Psoas muscle (tissue), 8 donors: ENCODE results near the gene ICAM2. TPM values are rescaled to one million over a fixed set of nuclear protein-coding genes. Genes with fewer than 3 reads are reported as not detected.

Source experiments
- ATAC-seq, 4 donors: fragments of 200-7000 bp; cut with Tn5 transposase; one replicate each; pipeline ENCODE4 v1.9.1; 2020; ENCODE audit warnings: moderate library complexity in 3 of 4, mild to moderate bottlenecking in 2 of 4
- DNase-seq, 2 donors: peaks; one replicate each; pipeline ENCODE4 v3.0.0-alpha.2; 2020
- H3K27ac ChIP-seq: fragments of 200-600 bp; one replicate; pipeline ENCODE4 v1.8.0; 2022
- H3K27me3 ChIP-seq, 3 donors: fragments of 200-600 bp in 1 of 3; one replicate each; pipeline versions ENCODE4 v1.6.1 to v1.8.0; 2013 to 2022; ENCODE audit warnings: low read length in 2 of 3, mild to moderate bottlenecking in 2 of 3, moderate library complexity in 1 of 3; ENCODE audit not compliant: insufficient read depth in 3 of 3
- H3K36me3 ChIP-seq, 2 donors: fragments of 200-600 bp in 1 of 2; one replicate each; pipeline versions ENCODE4 v1.6.1 to v1.8.0; 2013 to 2022; ENCODE audit warnings: low read depth in 1 of 2, mild to moderate bottlenecking in 1 of 2, moderate library complexity in 1 of 2; ENCODE audit not compliant: insufficient read depth in 1 of 2
- H3K4me1 ChIP-seq: fragments of 200-600 bp; one replicate; pipeline ENCODE4 v1.8.0; 2022
- H3K4me3 ChIP-seq: fragments of 200-600 bp; one replicate; pipeline ENCODE4 v1.8.0; 2022; ENCODE audit warnings: mild to moderate bottlenecking
- H3K9me3 ChIP-seq: fragments of 200-600 bp; one replicate; pipeline ENCODE4 v1.8.0; 2022
- WGBS, 3 donors: extraction: QIAGEN DNeasy Blood & Tissue Kit; methylation state at CpG; one replicate each; pipeline versions ENCODE4 v1.1.6 to v1.1.7; 2013; 5-methylcytosine and 5-hydroxymethylcytosine counted together
- intact Hi-C, 2 donors: fragments of 100-400 bp; cut with DNase I; formaldehyde crosslinking; loops; one replicate each; pipeline versions ENCODE4 v1.11.0 to v1.14.2; 2022
- polyA plus RNA-seq, 3 donors: library from polyadenylated mRNA; stranded (reverse); fragments of 200-250 nt; gene quantifications; one replicate each; pipeline ENCODE4 v1.2.3, GENCODE V29; 2013
- total RNA-seq, 4 donors: library from RNA; stranded (reverse); fragmentation: NEBNext Ultra II Directional in 2 of 4; extraction: Animal tissue kit (Norgen Biotek cat#: 25700) in 2 of 4; gene quantifications; one replicate each; pipeline versions ENCODE4 v1.2.1 to v1.2.4, GENCODE V29; 2021 to 2023
- TF ChIP-seq, protein P1 (sequence below): fragments of 200-600 bp; IDR thresholded peaks from one replicate; pipeline ENCODE4 v1.8.0; 2022; ENCODE audit warnings: antibody characterized with exemption
- donor health status: healthy with polysubstance abuse.
- donor health status: DM: no; HTN: no; CAD: no; lungs with moderate emphysema.
- donor health status: Bipolar disorder and iron deficiency.
- donor health status: healthy.
- donor health status: DM: yes; HTN: yes; CAD: no.
- donor health status: DM: no; HTN: no; CAD: no.
- donor health status: DM: no; HTN: no; CAD: no.
- donor health status: DM: yes; HTN: yes; CAD: no.

Gene ICAM2
- total and polyA plus RNA-seq, 7 donors: 20.4 to 50.0 (median 27.0) TPM

GRCh38 chr17:64001763-64002529 is 18.5 kb downstream of the ICAM2 start:
- intact Hi-C loops: no loop called here
- Histone ChIP-seq H3K36me3 (no peaks in the 10 kb centered on the region), H3K4me3 (no peak overlapping the region), H3K9me3 (no peaks in the 10 kb centered on the region), H3K27ac (peak overlapping the region; percentile 41), H3K4me1 (peaks cover 17% of the 10 kb centered on the region), H3K27me3 (peaks cover 0 to 23% (median 4%) of the 10 kb centered on the region in 3 donors)
- TF ChIP-seq, protein P1, sequence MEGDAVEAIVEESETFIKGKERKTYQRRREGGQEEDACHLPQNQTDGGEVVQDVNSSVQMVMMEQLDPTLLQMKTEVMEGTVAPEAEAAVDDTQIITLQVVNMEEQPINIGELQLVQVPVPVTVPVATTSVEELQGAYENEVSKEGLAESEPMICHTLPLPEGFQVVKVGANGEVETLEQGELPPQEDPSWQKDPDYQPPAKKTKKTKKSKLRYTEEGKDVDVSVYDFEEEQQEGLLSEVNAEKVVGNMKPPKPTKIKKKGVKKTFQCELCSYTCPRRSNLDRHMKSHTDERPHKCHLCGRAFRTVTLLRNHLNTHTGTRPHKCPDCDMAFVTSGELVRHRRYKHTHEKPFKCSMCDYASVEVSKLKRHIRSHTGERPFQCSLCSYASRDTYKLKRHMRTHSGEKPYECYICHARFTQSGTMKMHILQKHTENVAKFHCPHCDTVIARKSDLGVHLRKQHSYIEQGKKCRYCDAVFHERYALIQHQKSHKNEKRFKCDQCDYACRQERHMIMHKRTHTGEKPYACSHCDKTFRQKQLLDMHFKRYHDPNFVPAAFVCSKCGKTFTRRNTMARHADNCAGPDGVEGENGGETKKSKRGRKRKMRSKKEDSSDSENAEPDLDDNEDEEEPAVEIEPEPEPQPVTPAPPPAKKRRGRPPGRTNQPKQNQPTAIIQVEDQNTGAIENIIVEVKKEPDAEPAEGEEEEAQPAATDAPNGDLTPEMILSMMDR: no peak
- peak in 3 of 4 donors; percentile 32 to 45 (median 34) for ATAC-seq
- peak; percentile 60 to 77 for DNase-seq
- WGBS, 3 donors: 72 to 81% (median 73%) methylated on average over 13 to 14 of the region's 14 CpGs

DNA sequence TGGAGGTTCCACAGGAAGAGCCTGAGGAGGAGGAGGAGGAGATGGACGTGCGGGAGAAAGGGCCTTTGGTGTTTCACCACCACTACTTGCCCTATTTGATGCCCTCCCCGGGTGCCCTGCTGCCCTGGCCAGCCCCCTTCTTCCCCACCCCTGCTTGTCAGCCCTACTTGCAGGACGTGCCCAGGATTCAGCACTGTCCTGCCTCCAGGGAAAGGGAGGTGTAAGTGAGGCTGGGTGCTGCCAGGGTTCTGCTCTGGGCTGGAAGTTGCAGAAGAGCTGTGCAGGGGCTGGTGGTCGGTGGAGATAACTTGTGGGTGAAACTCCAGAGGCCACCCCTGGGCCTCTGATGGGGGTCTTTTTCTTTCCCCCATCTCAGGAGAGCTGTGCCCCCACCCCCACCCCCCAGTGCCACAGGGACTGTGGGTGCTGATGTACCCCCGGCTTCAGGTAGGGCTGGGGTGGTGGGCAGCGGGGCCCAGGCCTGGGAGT is 19.3 kb downstream of the ICAM2 start:
- H3K27me3 ChIP-seq: peaks cover 0 to 23% (median 4%) of the 10 kb centered on the region in 3 donors
- H3K36me3 ChIP-seq: no peaks in the 10 kb centered on the region
- no peak overlapping the region for H3K4me3 ChIP-seq
- no peak for ATAC-seq
- peaks cover 14% of the 10 kb centered on the region for H3K4me1 ChIP-seq
- TF ChIP-seq, protein P1: no peak
- WGBS, 3 donors: 81 to 85% (median 84%) methylated on average over 6 to 7 of the region's 7 CpGs
- no peak for DNase-seq
- no peak overlapping the region for H3K27ac ChIP-seq
- intact Hi-C loops: no loop called here
- no peaks in the 10 kb centered on the region for H3K9me3 ChIP-seq

DNA sequence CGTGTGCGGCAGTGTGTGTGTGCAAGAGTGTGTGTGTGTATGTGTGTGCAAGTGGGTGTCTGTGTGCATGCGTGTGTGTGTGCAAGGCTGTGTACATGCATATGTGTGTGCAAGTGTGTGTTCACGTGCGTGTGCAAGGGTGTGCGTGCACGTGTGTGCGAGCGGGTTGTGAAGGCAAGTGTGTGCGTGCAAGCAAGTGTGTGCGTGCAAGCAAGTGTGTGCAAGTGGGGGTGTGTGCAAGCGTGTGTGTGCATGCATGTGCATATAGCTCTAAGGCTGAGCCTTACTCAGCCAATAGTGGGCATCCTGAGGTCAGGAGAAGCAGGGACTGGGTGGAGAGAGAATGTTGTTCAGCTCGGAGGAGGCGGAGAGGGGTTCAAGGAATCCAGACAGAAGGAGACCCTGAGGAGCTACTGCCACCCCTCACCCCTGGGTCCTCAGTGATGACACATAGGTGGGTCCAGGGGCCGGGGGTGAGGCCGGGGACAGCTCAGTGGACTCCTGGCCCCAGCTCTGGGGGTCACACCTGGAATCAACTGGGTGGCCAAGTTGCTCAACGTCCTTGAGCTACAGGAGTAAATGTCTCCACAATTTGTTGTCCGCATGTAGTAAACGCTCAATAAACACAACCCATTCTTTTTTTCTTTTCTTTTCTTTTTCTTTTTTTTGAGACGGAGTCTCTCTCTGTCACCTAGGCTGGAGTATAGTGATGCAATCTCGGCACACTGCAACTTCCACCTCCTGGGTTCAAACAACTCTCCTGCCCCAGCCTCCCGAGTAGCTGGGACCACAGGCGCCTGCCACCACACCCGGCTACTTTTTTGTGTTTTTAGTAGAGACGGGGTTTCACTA is 20.5 kb downstream of the ICAM2 start:
- DNase-seq (no peak), ATAC-seq (no peak)
- TF ChIP-seq, protein P1: no peak

DNA sequence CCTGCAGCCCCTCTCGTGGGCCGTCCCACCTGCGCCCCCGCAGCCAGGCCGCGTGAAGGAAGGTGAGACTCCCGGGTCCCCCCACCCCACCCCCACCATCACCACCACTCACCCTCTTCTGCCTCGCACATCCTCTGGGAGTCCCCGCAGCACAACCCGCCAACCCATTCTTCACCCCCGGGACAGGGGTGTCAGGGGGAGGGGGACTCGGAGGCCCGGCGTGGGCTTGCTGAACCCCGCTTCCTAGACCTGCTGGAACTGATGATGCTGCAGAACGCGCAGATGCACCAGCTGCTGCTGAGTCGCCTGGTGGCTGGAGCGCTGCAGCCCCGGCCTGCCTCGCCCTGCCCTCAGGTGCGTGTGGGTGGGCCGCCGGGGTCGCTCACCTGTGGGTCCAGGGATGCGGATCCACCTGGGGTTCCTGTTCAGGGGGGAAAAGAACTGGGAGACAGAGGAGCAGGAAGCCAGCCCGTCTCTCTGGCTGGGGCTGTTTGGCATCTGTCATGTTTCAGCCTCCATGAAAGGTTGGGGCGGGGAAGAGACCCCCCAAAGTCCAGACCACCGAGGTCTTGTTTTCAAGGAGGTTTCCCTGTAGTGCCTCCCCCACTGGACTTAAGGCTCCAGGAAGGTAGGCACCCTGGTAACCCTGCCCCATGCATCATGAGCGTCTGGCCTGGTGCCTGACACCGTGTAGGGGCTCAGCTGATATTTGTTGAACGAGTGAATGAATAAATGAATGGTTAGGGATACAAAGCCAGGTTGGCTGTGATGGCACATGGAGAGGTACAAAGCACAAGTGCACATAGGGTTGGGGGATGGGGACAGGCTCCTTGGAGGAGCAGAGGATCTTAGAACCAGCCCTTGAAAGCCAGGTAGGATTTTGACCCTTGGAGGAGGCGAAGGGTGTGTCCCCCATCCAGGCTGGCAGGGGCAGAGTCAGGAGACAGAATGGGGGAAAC is 21.4 kb downstream of the ICAM2 start:
- TF ChIP-seq, protein P1: no peak
- ATAC-seq (peak in 3 of 4 donors; percentile 1 to 7 (median 4)), DNase-seq (no peak)
- H3K36me3 ChIP-seq: no peaks in the 10 kb centered on the region
- 20 to 30% (median 24%) methylated on average over 26 to 33 of the region's 33 CpGs for WGBS, 3 donors
- peaks cover 14% of the 10 kb centered on the region for H3K4me1 ChIP-seq
- peaks cover 0 to 23% (median 4%) of the 10 kb centered on the region in 3 donors for H3K27me3 ChIP-seq
- intact Hi-C loops: loop anchor here in 1 of 2 donors (5.0 kb wide), 1 partner anchor 67 kb away; the partner anchor contains the start of gene CD79B
- no peak overlapping the region for H3K27ac ChIP-seq
- no peaks in the 10 kb centered on the region for H3K9me3 ChIP-seq
- H3K4me3 ChIP-seq: peak overlapping the region; percentile 64

More for the DNA sequence above, 20.5 kb downstream of the ICAM2 start:
- H3K4me1 ChIP-seq: peaks cover 14% of the 10 kb centered on the region
- H3K9me3 ChIP-seq: no peaks in the 10 kb centered on the region
- 79 to 84% (median 82%) methylated on average over 25 of the region's 25 CpGs for WGBS, 3 donors
- no peak overlapping the region for H3K27ac ChIP-seq
- no peak overlapping the region for H3K4me3 ChIP-seq
- no peaks in the 10 kb centered on the region for H3K36me3 ChIP-seq
- intact Hi-C loops: loop anchor here in 1 of 2 donors (5.0 kb wide), 1 partner anchor 68 kb away; the partner anchor contains the start of gene CD79B
- H3K27me3 ChIP-seq: peaks cover 0 to 23% (median 4%) of the 10 kb centered on the region in 3 donors
